Tibial artery (tissue), 4 donors: ENCODE results near the gene ZNF407.

Experiments
- DNase-seq, 2 donors: peaks; one replicate each; pipeline ENCODE4 v3.0.0-alpha.2; 2019
- H3K27ac ChIP-seq, 2 donors: fragments of 200-600 bp; sonication (generic) in 1 of 2; 1 replicate in 1 of 2; 2 replicates in 1 of 2; pipeline ENCODE4 v1.5.1; 2018 to 2019; ENCODE audit warnings: mild to moderate bottlenecking in 1 of 2
- H3K27me3 ChIP-seq, 2 donors: fragments of 200-600 bp; sonication (generic) in 1 of 2; one replicate each; pipeline versions ENCODE4 v1.5.1 to v1.6.0; 2016 to 2019
- H3K36me3 ChIP-seq, 3 donors: fragments of 200-600 bp; sonication (generic) in 2 of 3; one replicate each; pipeline ENCODE4 v1.5.1; 2016 to 2019; ENCODE audit warnings: mild to moderate bottlenecking in 2 of 3
- H3K4me1 ChIP-seq, 4 donors: fragments of 200-600 bp; sonication (generic) in 2 of 4; 1 replicate in 3 of 4; 2 replicates in 1 of 4; pipeline ENCODE4 v1.5.1; 2016 to 2019
- H3K4me3 ChIP-seq, 2 donors: fragments of 200-600 bp; sonication (generic) in 1 of 2; 1 replicate in 1 of 2; 2 replicates in 1 of 2; pipeline ENCODE4 v1.5.1; 2018 to 2019; ENCODE audit warnings: mild to moderate bottlenecking in 2 of 2
- H3K9me3 ChIP-seq, 3 donors: fragments of 200-600 bp; sonication (generic) in 1 of 3; one replicate each; pipeline ENCODE4 v1.5.1; 2016 to 2019
- intact Hi-C: fragments of 100-400 bp; cut with DNase I; formaldehyde crosslinking; loops from one replicate; pipeline ENCODE4 v1.15.0; 2023; ENCODE audit warnings: low total_unique reads
- TF ChIP-seq, protein P1 (sequence below), 2 experiments: fragments of 200-600 bp in 1 of 2; fragments of 450-650 bp in 1 of 2; IDR thresholded peaks; one replicate each; pipeline ENCODE4 v1.5.1; 2017 to 2019; ENCODE audit warnings: antibody characterized with exemption in 2 of 2, mild to moderate bottlenecking in 1 of 2, moderate library complexity in 1 of 2

ZNF407 gene

DNA sequence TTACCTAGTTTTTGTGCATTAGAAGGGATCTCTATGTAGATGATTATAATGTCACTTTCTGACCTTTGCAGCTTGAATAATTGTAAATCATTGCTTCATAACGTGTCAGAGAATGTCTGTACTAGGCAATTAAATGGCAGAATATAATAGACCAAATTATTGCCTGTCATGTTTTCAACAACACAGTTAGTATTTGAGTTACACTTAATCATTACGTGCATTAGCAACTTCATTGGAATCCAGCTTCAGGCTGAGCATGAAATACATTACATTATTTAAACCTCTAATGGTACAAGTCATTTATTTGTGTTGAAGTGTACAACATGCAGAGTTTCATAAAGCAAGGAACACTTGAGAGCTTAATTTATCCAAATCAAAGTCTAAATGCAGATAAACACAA, 48.0 kb downstream of the ZNF407 start:
- intact Hi-C loops, result no loop called here
- no peak for DNase-seq

DNA sequence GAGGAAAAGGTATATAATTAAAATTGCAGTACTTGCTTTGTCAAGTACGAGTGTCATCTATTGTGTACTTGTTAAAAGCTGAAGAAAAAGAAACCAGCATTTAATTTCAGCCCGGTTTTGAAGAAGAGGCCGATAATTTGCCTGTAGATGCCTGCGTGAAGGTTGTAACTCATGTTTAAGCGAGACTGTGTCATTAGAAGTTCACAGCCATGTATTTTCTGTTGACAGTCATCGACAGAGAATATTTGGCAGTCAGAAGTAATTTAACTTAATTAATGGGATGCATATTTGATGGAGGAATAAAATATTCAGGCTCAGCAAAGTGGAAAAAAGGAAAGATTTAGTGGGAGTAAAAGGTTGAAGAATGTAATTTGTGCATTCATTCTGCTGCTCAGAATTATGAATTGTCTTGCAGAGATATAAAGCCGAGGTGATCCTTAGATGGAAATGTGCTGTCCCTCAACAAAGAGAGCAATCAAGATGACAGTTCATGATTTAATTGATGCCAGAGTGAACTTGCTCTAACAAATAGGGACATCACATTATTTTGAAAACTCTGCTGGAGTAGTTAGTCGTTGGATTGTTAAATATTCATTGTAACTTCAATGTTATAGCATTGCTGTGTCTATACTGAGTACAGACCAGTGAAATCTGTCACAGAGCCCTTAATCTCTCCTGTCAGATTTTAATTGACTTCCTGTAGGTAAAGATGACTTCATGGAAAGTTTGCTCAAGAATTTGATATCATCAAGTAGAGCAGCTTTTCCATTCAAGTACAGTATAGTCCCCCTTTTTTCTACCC, 53.9 kb downstream of the ZNF407 start:
- Histone ChIP-seq H3K4me1 (no peaks in the 10 kb centered on the region), H3K27me3 (no peaks in the 10 kb centered on the region), H3K4me3 (no peak overlapping the region), H3K36me3 (peaks cover 0 to 7% (median 0%) of the 10 kb centered on the region in 3 donors), H3K9me3 (no peaks in the 10 kb centered on the region), H3K27ac (no peak overlapping the region)
- no peak for DNase-seq
- TF ChIP-seq, protein P1, sequence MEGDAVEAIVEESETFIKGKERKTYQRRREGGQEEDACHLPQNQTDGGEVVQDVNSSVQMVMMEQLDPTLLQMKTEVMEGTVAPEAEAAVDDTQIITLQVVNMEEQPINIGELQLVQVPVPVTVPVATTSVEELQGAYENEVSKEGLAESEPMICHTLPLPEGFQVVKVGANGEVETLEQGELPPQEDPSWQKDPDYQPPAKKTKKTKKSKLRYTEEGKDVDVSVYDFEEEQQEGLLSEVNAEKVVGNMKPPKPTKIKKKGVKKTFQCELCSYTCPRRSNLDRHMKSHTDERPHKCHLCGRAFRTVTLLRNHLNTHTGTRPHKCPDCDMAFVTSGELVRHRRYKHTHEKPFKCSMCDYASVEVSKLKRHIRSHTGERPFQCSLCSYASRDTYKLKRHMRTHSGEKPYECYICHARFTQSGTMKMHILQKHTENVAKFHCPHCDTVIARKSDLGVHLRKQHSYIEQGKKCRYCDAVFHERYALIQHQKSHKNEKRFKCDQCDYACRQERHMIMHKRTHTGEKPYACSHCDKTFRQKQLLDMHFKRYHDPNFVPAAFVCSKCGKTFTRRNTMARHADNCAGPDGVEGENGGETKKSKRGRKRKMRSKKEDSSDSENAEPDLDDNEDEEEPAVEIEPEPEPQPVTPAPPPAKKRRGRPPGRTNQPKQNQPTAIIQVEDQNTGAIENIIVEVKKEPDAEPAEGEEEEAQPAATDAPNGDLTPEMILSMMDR (IDR thresholded peaks at IDR 0.05), result no peak
- intact Hi-C loops, result no loop called here

More for the DNA sequence above, 48.0 kb downstream of the ZNF407 start:
- TF ChIP-seq, protein P1 (IDR thresholded peaks at IDR 0.05), result no peak
- Histone ChIP-seq H3K27ac (no peak overlapping the region), H3K27me3 (no peaks in the 10 kb centered on the region), H3K36me3 (peaks cover 0 to 7% (median 0%) of the 10 kb centered on the region in 3 donors), H3K9me3 (no peaks in the 10 kb centered on the region), H3K4me1 (no peaks in the 10 kb centered on the region), H3K4me3 (no peak overlapping the region)

DNA sequence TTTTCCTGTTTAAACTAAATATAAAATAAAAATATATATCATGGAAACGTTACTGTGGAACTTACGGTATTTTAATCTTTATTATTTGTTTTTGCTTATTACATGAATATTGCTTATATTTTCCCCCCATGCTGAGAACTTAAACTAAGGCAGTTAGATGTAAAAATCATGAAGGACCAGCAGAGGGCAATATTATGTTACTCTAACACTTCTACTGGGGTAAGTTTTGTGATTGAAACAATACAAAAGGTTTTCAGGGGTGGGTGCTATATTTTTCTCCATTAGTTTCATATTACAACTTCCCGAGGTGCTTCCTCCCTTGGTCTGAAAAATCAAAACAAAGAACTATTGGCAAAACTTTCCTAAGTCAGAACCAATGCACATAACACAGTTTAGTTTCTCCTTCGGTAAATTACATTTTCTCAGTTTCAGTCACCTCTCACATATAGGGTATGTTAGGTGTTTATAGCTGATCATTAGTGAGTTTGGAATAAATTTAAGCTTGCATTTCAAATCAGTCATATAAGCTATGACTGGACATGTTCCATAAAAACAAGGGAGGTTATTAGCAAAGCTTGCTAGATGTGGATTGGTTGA, 54.8 kb downstream of the ZNF407 start:
- Histone ChIP-seq H3K9me3 (no peaks in the 10 kb centered on the region), H3K36me3 (peaks cover 0 to 7% (median 0%) of the 10 kb centered on the region in 3 donors), H3K27me3 (no peaks in the 10 kb centered on the region), H3K27ac (no peak overlapping the region), H3K4me3 (no peak overlapping the region), H3K4me1 (no peaks in the 10 kb centered on the region)
- TF ChIP-seq, protein P1 (IDR thresholded peaks at IDR 0.05), result peak; percentile 44 to 47
- intact Hi-C loops, result no loop called here
- no peak for DNase-seq

DNA sequence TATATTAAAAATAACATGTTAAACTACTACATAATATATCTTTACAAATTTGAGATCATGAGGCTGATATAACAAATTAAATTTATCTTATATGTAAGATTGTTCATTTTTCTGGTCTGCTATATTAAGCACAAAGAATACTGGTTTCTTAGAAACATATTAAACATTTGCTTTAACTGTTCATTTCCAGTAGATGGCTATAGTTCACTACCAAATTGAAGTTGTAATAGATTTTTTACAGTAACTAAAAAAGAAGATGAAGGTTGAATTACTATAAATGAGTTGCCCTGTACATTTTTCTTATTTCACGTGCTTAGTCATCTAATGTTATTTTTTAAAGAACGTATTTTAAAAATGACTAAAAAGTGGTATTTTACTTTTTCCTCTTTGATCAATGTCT, 57.0 kb downstream of the ZNF407 start:
- H3K4me3 ChIP-seq, result no peak overlapping the region
- no peak overlapping the region for H3K27ac ChIP-seq
- no peaks in the 10 kb centered on the region for H3K4me1 ChIP-seq
- no peaks in the 10 kb centered on the region for H3K27me3 ChIP-seq
- H3K36me3 ChIP-seq, result no peaks in the 10 kb centered on the region
- TF ChIP-seq, protein P1 (IDR thresholded peaks at IDR 0.05), result no peak
- no peaks in the 10 kb centered on the region for H3K9me3 ChIP-seq
- no peak for DNase-seq
- intact Hi-C loops, result no loop called here

GRCh38 chr18:74661008-74661407, 63.3 kb downstream of the ZNF407 start:
- Histone ChIP-seq H3K9me3 (no peaks in the 10 kb centered on the region), H3K36me3 (peaks cover 0 to 5% (median 0%) of the 10 kb centered on the region in 3 donors), H3K27ac (no peak overlapping the region), H3K4me1 (no peaks in the 10 kb centered on the region), H3K27me3 (no peaks in the 10 kb centered on the region), H3K4me3 (no peak overlapping the region)
- intact Hi-C loops, result no loop called here
- TF ChIP-seq, protein P1 (IDR thresholded peaks at IDR 0.05), result no peak
- DNase-seq, result no peak
